K562 (cell line): ENCODE measurements around the gene BACH1. TPM values are rescaled to one million over a fixed set of nuclear protein-coding genes. Genes with fewer than 3 reads are reported as not detected.

Experiments
- ATAC-seq: fragments of 200-7000 bp; cut with Tn5 transposase; 3 replicates; pipeline ENCODE4 v1.9.1; 2020; ENCODE audit warnings: moderate library complexity
- BruUV-seq: library from RNA; stranded (reverse); fragments of 400-500 nt; replicated peaks from 2 replicates; lab custom pipeline; 2021; lab: Mats Ljungman, UMichigan
- CTCF ChIA-PET: fragments of 300-600 bp; formaldehyde crosslinking; extraction: SDS; loops from one replicate; lab custom pipeline; 2021; ENCODE audit warnings: low intra/inter-chr PET ratio; lab: Yijun Ruan, JAX
- POLR2A ChIA-PET: fragments of 300-600, 350-650 bp; sonication (Branson Sonifier 250); formaldehyde crosslinking; extraction: SDS; loops from one replicate; lab custom pipeline; 2021; ENCODE audit warnings: antibody characterized with exemption, inconsistent platforms; lab: Yijun Ruan, JAX
- DNase-seq, 4 experiments: peaks; one replicate each; pipeline versions ENCODE4 v3.0.0 to v3.0.0-alpha.2; 2011 to 2018; ENCODE audit warnings: low spot score in 3 of 4, mixed read lengths in 3 of 4; ENCODE audit errors: extremely low read depth in 1 of 4
- FAIRE-seq: peaks from 2 replicates; lab custom pipeline; 2011; peaks lifted over from hg19 to GRCh38; lab: Jason Lieb, UNC
- H2AFZ ChIP-seq: 2 replicates; pipeline ENCODE4 v1.6.0; 2011; ENCODE audit warnings: low read depth, low read length, control low read depth, inconsistent platforms
- H3K27ac ChIP-seq: fragments of 200-600 bp; 3 replicates; pipeline ENCODE4 v1.8.0; 2011; ENCODE audit warnings: low read depth, mild to moderate bottlenecking, control low read depth, inconsistent platforms, low read length, moderate library complexity, mixed read lengths; ENCODE audit errors: extremely low read depth
- H3K27me3 ChIP-seq, 2 experiments: fragments of 300-600 bp in 1 of 2; 2 replicates in 1 of 2; 3 replicates in 1 of 2; pipeline versions ENCODE4 v1.6.0 to v1.8.0; 2011; ENCODE audit warnings: inconsistent platforms in 2 of 2, low read length in 2 of 2, mild to moderate bottlenecking in 1 of 2, mixed read lengths in 1 of 2, moderate library complexity in 1 of 2; ENCODE audit not compliant: control insufficient read depth in 2 of 2, insufficient read depth in 2 of 2
- H3K36me3 ChIP-seq: fragments of 300-600 bp; 3 replicates; pipeline ENCODE4 v1.8.0; 2011; ENCODE audit warnings: mild to moderate bottlenecking, low read length, inconsistent platforms; ENCODE audit not compliant: control insufficient read depth, insufficient read depth
- H3K4me1 ChIP-seq, 2 experiments: fragments of 200-600 bp in 1 of 2; replicated peaks in 1 of 2; 2 replicates in 1 of 2; 3 replicates in 1 of 2; pipeline versions ENCODE4 v1.5.1 to v1.8.0; 2011; ENCODE audit warnings: inconsistent platforms in 2 of 2, low read length in 2 of 2, mild to moderate bottlenecking in 1 of 2, mixed read lengths in 1 of 2, moderate library complexity in 1 of 2; ENCODE audit not compliant: control insufficient read depth in 2 of 2, insufficient read depth in 2 of 2
- H3K4me2 ChIP-seq: 2 replicates; pipeline ENCODE4 v1.6.1; 2011; ENCODE audit warnings: low read length, control low read depth, inconsistent platforms, mixed read lengths; ENCODE audit not compliant: insufficient read depth
- H3K4me3 ChIP-seq: fragments of 200-600 bp; sonication (generic), shearing (Covaris generic); 2 replicates; pipeline ENCODE4 v1.5.1; 2016; ENCODE audit warnings: control low read depth, inconsistent platforms
- H3K79me2 ChIP-seq: fragments of 200-600 bp; 3 replicates; pipeline ENCODE4 v1.8.0; 2011; ENCODE audit warnings: low read length, inconsistent platforms; ENCODE audit not compliant: control insufficient read depth, insufficient read depth
- H3K9ac ChIP-seq, 2 experiments: 2 replicates each; pipeline versions ENCODE4 v1.6.0 to v1.6.1; 2011; ENCODE audit warnings: low read depth in 2 of 2, low read length in 2 of 2, control low read depth in 1 of 2, inconsistent platforms in 1 of 2, mild to moderate bottlenecking in 1 of 2, mixed read lengths in 1 of 2; ENCODE audit not compliant: insufficient read depth in 1 of 2
- H3K9me1 ChIP-seq: one replicate; pipeline ENCODE4 v1.6.0; 2011; ENCODE audit warnings: inconsistent platforms, mild to moderate bottlenecking, low read length, moderate library complexity; ENCODE audit not compliant: control insufficient read depth, insufficient read depth
- H3K9me3 ChIP-seq: replicated peaks from 2 replicates; pipeline ENCODE4 v1.5.1; 2011; ENCODE audit warnings: low read depth, low read length, inconsistent platforms; ENCODE audit not compliant: control insufficient read depth, insufficient read depth
- H4K20me1 ChIP-seq: replicated peaks from 2 replicates; pipeline ENCODE4 v1.6.1; 2011; ENCODE audit warnings: low read length, inconsistent platforms, mixed read lengths; ENCODE audit not compliant: control insufficient read depth, insufficient read depth
- CC2D1A ChIP-seq: fragments of 450-650 bp; IDR thresholded peaks from 2 replicates; pipeline ENCODE4 v1.6.1; 2017; ENCODE audit warnings: mild to moderate bottlenecking
- MEF2A ChIP-seq: IDR thresholded peaks from 2 replicates; pipeline ENCODE4 v1.6.1; 2011; ENCODE audit warnings: low read depth, mild to moderate bottlenecking, low read length, moderate library complexity; ENCODE audit not compliant: control insufficient read depth
- NCOR1 ChIP-seq: fragments of 450-650 bp; IDR thresholded peaks from 2 replicates; pipeline ENCODE4 v1.6.1; 2016; ENCODE audit warnings: mild to moderate bottlenecking, moderate library complexity
- SMARCC2 ChIP-seq: fragments of 450-650 bp; IDR thresholded peaks from 2 replicates; pipeline ENCODE4 v1.6.1; 2017; ENCODE audit warnings: antibody characterized with exemption, moderate library complexity, mild to moderate bottlenecking, low read depth
- TOE1 ChIP-seq, 2 experiments: fragments of 450-650 bp in 1 of 2; sonication (generic) in 1 of 2; formaldehyde crosslinking in 1 of 2; IDR thresholded peaks; 2 replicates each; pipeline versions ENCODE4 v1.7.1 to v1.8.0; 2016 to 2022; ENCODE audit warnings: borderline replicate concordance in 2 of 2, mild to moderate bottlenecking in 2 of 2, antibody characterized with exemption in 1 of 2, inconsistent platforms in 1 of 2, low read depth in 1 of 2, missing genetic modification reagents in 1 of 2, moderate library complexity in 1 of 2
- U2AF2 ChIP-seq: fragments of 200-400 bp; formaldehyde crosslinking; optimal IDR thresholded peaks from 2 replicates; pipeline ENCODE3; 2017; ENCODE audit warnings: low read depth, mild to moderate bottlenecking, low read length
- WGBS: fragments of 100-300 bp; shearing (Covaris generic); methylation state at CpG from one replicate; pipeline ENCODE4 v1.1.6; 2016; ENCODE audit warnings: low coverage, mixed read lengths; ENCODE audit not compliant: insufficient coverage; ENCODE audit errors: missing lambda C conversion rate; 5-methylcytosine and 5-hydroxymethylcytosine counted together
- in situ Hi-C: fragments of 300-500 bp; cut with MboI; formaldehyde crosslinking; loops from 4 replicates; pipeline ENCODE4 v1.15.0; 2018; ENCODE audit warnings: inconsistent platforms, mixed read lengths
- intact Hi-C: fragments of 100-400 bp; cut with micrococcal nuclease; formaldehyde crosslinking; loops from 2 replicates; pipeline ENCODE4 v1.14.2; 2022
- polyA plus RNA-seq, 8 experiments: library from polyadenylated mRNA; depleted of rRNA in 4 of 8; stranded (reverse) in 5 of 8; unstranded in 3 of 8; fragments of >200 nt; fragmentation: Nextera tagmentation in 2 of 8; fragmentation: Illumina TruSeq in 1 of 8; extraction: Ambion mirVana in 2 of 8; extraction: Trizol in 1 of 8; gene quantifications; 2 replicates each; pipeline versions ENCODE4 v1.2.1 to v1.2.3, GENCODE V29; 2011 to 2014; ENCODE audit warnings: inconsistent platforms in 1 of 8, missing spikeins in 1 of 8
- total RNA-seq, 7 experiments: library from RNA; depleted of rRNA in 6 of 7; stranded (reverse); fragments of >200 nt in 6 of 7; fragmentation: Illumina TruSeq in 2 of 7; extraction: Trizol in 2 of 7; gene quantifications; 2 replicates each; pipeline versions ENCODE4 v1.2.1 to v1.2.3, GENCODE V29; 2011 to 2021; ENCODE audit warnings: low replicate concordance in 1 of 7
- TF ChIP-seq, protein P1 (sequence below), 2 experiments: fragments of 450-650 bp in 1 of 2; sonication (generic) in 1 of 2; formaldehyde crosslinking in 1 of 2; IDR thresholded peaks in 1 of 2; conservative IDR thresholded peaks in 1 of 2; 2 replicates each; pipeline versions ENCODE4 v1.6.1 to v1.8.1; 2016 to 2023; ENCODE audit warnings: mild to moderate bottlenecking in 2 of 2, moderate library complexity in 2 of 2, inconsistent platforms in 1 of 2, missing genetic modification reagents in 1 of 2

BACH1 gene
- total and polyA plus RNA-seq, 9 of the 15 experiments (the other 6 are each of a cell fraction or from before 2014, with no cell fraction given) = 10.6 to 58.5 (median 28.6) TPM

DNA sequence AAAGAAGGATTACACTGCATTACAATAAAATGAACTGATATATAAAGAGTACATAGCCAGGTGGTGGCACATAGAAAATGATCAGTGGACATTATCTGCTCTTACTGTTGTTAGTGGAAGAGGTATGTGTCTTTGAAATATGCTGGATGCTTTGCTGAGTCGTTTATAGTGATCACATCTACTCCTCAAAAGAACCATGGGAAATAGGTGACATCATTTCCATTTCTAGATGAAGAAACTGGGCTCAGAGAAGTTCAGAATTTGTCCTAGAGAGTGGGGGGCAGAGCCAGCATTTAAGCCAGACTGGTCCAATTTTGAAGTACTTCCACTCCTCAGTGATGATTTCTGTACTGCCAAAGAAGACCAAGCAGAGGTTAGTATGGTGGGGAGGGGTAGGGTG is 34.0 kb upstream of the BACH1 start:
- Histone ChIP-seq H3K4me2 (no peak overlapping the region), H3K4me1 (no peaks in the 10 kb centered on the region), H3K9me1 (no peaks in the 10 kb centered on the region), H3K36me3 (no peaks in the 10 kb centered on the region), H3K27ac (no peak overlapping the region), H3K9ac (no peak overlapping the region), H3K9me3 (no peaks in the 10 kb centered on the region), H2AFZ (no peak overlapping the region), H3K27me3 (no peaks in the 10 kb centered on the region), H4K20me1 (no peaks in the 10 kb centered on the region), H3K79me2 (no peaks in the 10 kb centered on the region), H3K4me3 (no peak overlapping the region)
- DNase-seq (no peak), FAIRE-seq (no peak), ATAC-seq (no peak)
- in situ Hi-C loops = no loop called here
- ChIA-PET POLR2A (no interaction called here), CTCF (no interaction called here)
- 0% methylated on average over 1 of the region's 1 CpG for WGBS
- intact Hi-C loops = loop anchor here (10.0 kb wide), 1 partner anchor 110 kb away; no protein-coding TSS in a partner anchor
- BruUV-seq = no TSS peak
- TF ChIP-seq TOE1 (IDR thresholded peaks at IDR 0.05; ENCODE audit: borderline replicate concordance) (no peak), TOE1 (CRISPR knock-in tag; IDR thresholded peaks at IDR 0.05; ENCODE audit: borderline replicate concordance, low read depth) (no peak), U2AF2 (no peak), CC2D1A (no peak), SMARCC2 (no peak), NCOR1 (no peak), MEF2A (0 out of 2 replicates have a peak, but pooled peaks have one; percentile 11)
- TF ChIP-seq, protein P1, sequence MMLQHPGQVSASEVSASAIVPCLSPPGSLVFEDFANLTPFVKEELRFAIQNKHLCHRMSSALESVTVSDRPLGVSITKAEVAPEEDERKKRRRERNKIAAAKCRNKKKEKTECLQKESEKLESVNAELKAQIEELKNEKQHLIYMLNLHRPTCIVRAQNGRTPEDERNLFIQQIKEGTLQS (IDR thresholded peaks at IDR 0.05) = peak; percentile 50; the same call in 1 of the 2 replicates
- TF ChIP-seq, protein P1 (CRISPR knock-in tag; conservative IDR thresholded peaks at IDR 0.05) = no peak
